ENCODE measurements around the gene FMN1. TPM values are rescaled to one million over a fixed set of nuclear protein-coding genes. Genes with fewer than 3 reads are reported as not detected.

The FMN1 gene
- total and polyA plus RNA-seq, 10 of the 15 experiments (the other 5 are each of a cell fraction or from before 2014, with no cell fraction given) = 0.05 to 0.16 (median 0.08) TPM; not detected in 4

- no peak for TF ChIP-seq PBX3 (IDR thresholded peaks at IDR 0.05; ENCODE audit: insufficient replicate concordance, low read depth, low read length)
- TF ChIP-seq ETV6 (conservative IDR thresholded peaks at IDR 0.05 in 1 of 2, IDR thresholded peaks at IDR 0.05 in 1 of 2; ENCODE audit: borderline replicate concordance in 1 of 2, low read depth in 1 of 2) = no peak
- TF ChIP-seq ATF3 (IDR thresholded peaks at IDR 0.05; ENCODE audit: borderline replicate concordance, extremely low read depth, low read depth, low read length) = no peak
- no peak for TF ChIP-seq BCL3 (IDR thresholded peaks at IDR 0.05; ENCODE audit: borderline replicate concordance, insufficient read depth, low read depth, low read length, poor library complexity, severe bottlenecking)
These were observed 259.4 kb downstream of the FMN1 start (continued) for GRCh38 chr15:32935139-32935538.

GRCh38 chr15:32933236-32933635 is 261.3 kb downstream of the FMN1 start:
- ChIA-PET CTCF (interaction anchor here (1.1 to 1.2 kb wide), 2 partner anchors 88 to 271 kb away, joined by 3 read pairs; no protein-coding TSS in a partner anchor), RAD21 (ENCODE audit: unreplicated experiment) (no interaction called here), SMC1A (ENCODE audit: uncharacterized antibody, unreplicated experiment) (interaction anchor here (1.4 kb wide), 1 partner anchor 24 kb away, joined by 5 read pairs; no protein-coding TSS in a partner anchor), POLR2A (no interaction called here)
- no peak overlapping the region for H3K4me3 ChIP-seq
- no peak for TF ChIP-seq HDAC2 (IDR thresholded peaks at IDR 0.05)
- in situ Hi-C loops (cut with MboI) (no loop called here), intact Hi-C loops (cut with micrococcal nuclease; ENCODE audit: unreplicated experiment) (no loop called here)
- FAIRE-seq (no peak), DNase-seq (ENCODE audit: low read depth, low spot score) (no peak), ATAC-seq (no peak)
- no peak overlapping the region for H2AFZ ChIP-seq (ENCODE audit: control insufficient read depth, low read depth, low read length)
- no peaks in the 10 kb centered on the region for H3K9me3 ChIP-seq (replicated peaks; ENCODE audit: control insufficient read depth, insufficient read depth, low read length)
- H4K20me1 ChIP-seq (ENCODE audit: control insufficient read depth, insufficient read depth) = no peaks in the 10 kb centered on the region
- no peaks in the 10 kb centered on the region for H3K79me2 ChIP-seq (ENCODE audit: control insufficient read depth, insufficient read depth, low read length)
- no TSS peak for BruUV-seq (replicated peaks)
- no peaks in the 10 kb centered on the region for H3K36me3 ChIP-seq (ENCODE audit: control insufficient read depth in 2 of 2, insufficient read depth in 2 of 2, low read length in 1 of 2)
- no peak overlapping the region for H3K27ac ChIP-seq (ENCODE audit: control insufficient read depth, insufficient read depth)
- no peak overlapping the region for H3K4me2 ChIP-seq (ENCODE audit: control insufficient read depth, insufficient read depth)
- peaks cover 0 to 4% of the 10 kb centered on the region in 2 experiments; a peak in 1 of 4 replicates for H3K27me3 ChIP-seq (replicated peaks in 1 of 2; ENCODE audit: control insufficient read depth in 2 of 2, insufficient read depth in 2 of 2, low read length in 1 of 2)
- no peak overlapping the region for H3K9ac ChIP-seq (ENCODE audit: control insufficient read depth, insufficient read depth, low read length)
- H3K4me1 ChIP-seq (ENCODE audit: control insufficient read depth, insufficient read depth, low read length) = no peaks in the 10 kb centered on the region
- 31% methylated on average over 1 of the region's 1 CpG for WGBS (ENCODE audit: insufficient coverage, insufficient replicate concordance, low lambda C conversion rate, missing lambda C conversion rate)

Measured in GM12878 (cell line).